GM12878 (cell line): ENCODE measurements around the gene CPLX4. TPM values are rescaled to one million over a fixed set of nuclear protein-coding genes. Genes with fewer than 3 reads are reported as not detected.

ENCODE experiments used
- ATAC-seq: fragments of 200-7000 bp; cut with Tn5 transposase; 3 replicates; pipeline ENCODE4 v1.9.1; 2020; ENCODE audit warnings: mild to moderate bottlenecking, moderate library complexity
- BruUV-seq: library from RNA; stranded (reverse); fragments of 400-500 nt; replicated peaks from 2 replicates; lab custom pipeline; 2021; lab: Mats Ljungman, UMichigan
- CTCF ChIA-PET: fragments of 300-600 bp; sonication (Branson Sonifier 250); formaldehyde crosslinking; extraction: SDS; loops from one replicate; lab custom pipeline; 2021; ENCODE audit warnings: inconsistent platforms; lab: Yijun Ruan, JAX
- POLR2A ChIA-PET: fragments of 350-600 bp; formaldehyde crosslinking; extraction: SDS; loops from one replicate; lab custom pipeline; 2021; ENCODE audit warnings: inconsistent platforms; lab: Charles Lee
- RAD21 ChIA-PET: fragments of 300-600 bp; sonication (Branson Sonifier 250); formaldehyde crosslinking; loops from one replicate; lab custom pipeline; 2023; ENCODE audit warnings: antibody characterized with exemption; ENCODE audit not compliant: unreplicated experiment; lab: Charles Lee
- SMC1A ChIA-PET: fragments of 300-600 bp; sonication (Branson Sonifier 250); formaldehyde crosslinking; loops from one replicate; lab custom pipeline; 2023; ENCODE audit not compliant: unreplicated experiment, uncharacterized antibody; lab: Charles Lee
- DNase-seq: peaks from one replicate; pipeline ENCODE4 v3.0.0-alpha.2; 2011; ENCODE audit warnings: low read depth, low spot score
- FAIRE-seq: peaks from 3 replicates; lab custom pipeline; 2011; peaks lifted over from hg19 to GRCh38; lab: Jason Lieb, UNC
- H2AFZ ChIP-seq: 2 replicates; pipeline ENCODE4 v1.6.0; 2011; ENCODE audit warnings: low read depth, low read length, control low read depth; ENCODE audit not compliant: control insufficient read depth
- H3K27ac ChIP-seq: 2 replicates; pipeline ENCODE4 v1.5.1; 2011; ENCODE audit warnings: control low read depth; ENCODE audit not compliant: control insufficient read depth, insufficient read depth
- H3K27me3 ChIP-seq, 2 experiments: replicated peaks in 1 of 2; 2 replicates each; pipeline versions ENCODE4 v1.6.0 to v1.6.1; 2011; ENCODE audit warnings: low read length in 1 of 2; ENCODE audit not compliant: control insufficient read depth in 2 of 2, insufficient read depth in 2 of 2
- H3K36me3 ChIP-seq, 2 experiments: 2 replicates each; pipeline ENCODE4 v1.5.1; 2011; ENCODE audit warnings: low read length in 1 of 2; ENCODE audit not compliant: control insufficient read depth in 2 of 2, insufficient read depth in 2 of 2
- H3K4me1 ChIP-seq: 2 replicates; pipeline ENCODE4 v1.6.1; 2011; ENCODE audit warnings: mild to moderate bottlenecking, low read length, moderate library complexity, mixed read lengths; ENCODE audit not compliant: control insufficient read depth, insufficient read depth
- H3K4me2 ChIP-seq: 2 replicates; pipeline ENCODE4 v1.6.0; 2011; ENCODE audit warnings: control low read depth; ENCODE audit not compliant: control insufficient read depth, insufficient read depth
- H3K4me3 ChIP-seq: fragments of 200-600 bp; sonication (generic); 2 replicates; pipeline ENCODE4 v1.5.1; 2016
- H3K79me2 ChIP-seq: 2 replicates; pipeline ENCODE4 v1.6.0; 2011; ENCODE audit warnings: low read length; ENCODE audit not compliant: control insufficient read depth, insufficient read depth
- H3K9ac ChIP-seq: 2 replicates; pipeline ENCODE4 v1.8.0; 2011; ENCODE audit warnings: low read length, control low read depth, mixed read lengths; ENCODE audit not compliant: control insufficient read depth, insufficient read depth
- H3K9me3 ChIP-seq: replicated peaks from 3 replicates; pipeline ENCODE4 v1.5.1; 2011; ENCODE audit warnings: mild to moderate bottlenecking, low read length; ENCODE audit not compliant: control insufficient read depth, insufficient read depth
- H4K20me1 ChIP-seq: 2 replicates; pipeline ENCODE4 v1.6.0; 2011; ENCODE audit not compliant: control insufficient read depth, insufficient read depth
- BACH1 ChIP-seq: fragments of 450-650 bp; IDR thresholded peaks from 2 replicates; pipeline ENCODE4 v1.6.1; 2017; ENCODE audit warnings: mild to moderate bottlenecking, borderline replicate concordance
- CEBPZ ChIP-seq: fragments of 150-350 bp; IDR thresholded peaks from 2 replicates; pipeline ENCODE4 v1.6.1; 2016; ENCODE audit warnings: low read depth, low read length
- NFXL1 ChIP-seq: fragments of 450-650 bp; IDR thresholded peaks from 2 replicates; pipeline ENCODE4 v1.6.1; 2017; ENCODE audit warnings: antibody characterized with exemption, mild to moderate bottlenecking, borderline replicate concordance
- RFX5 ChIP-seq: IDR thresholded peaks from 2 replicates; pipeline ENCODE4 v1.6.1; 2011; ENCODE audit warnings: low read depth, low read length, improper control_type of control experiment
- STAT3 ChIP-seq: IDR thresholded peaks from 2 replicates; pipeline ENCODE4 v1.6.1; 2011; ENCODE audit warnings: low read depth, low read length, improper control_type of control experiment
- ZZZ3 ChIP-seq: IDR thresholded peaks from 2 replicates; pipeline ENCODE4 v1.6.1; 2011; ENCODE audit warnings: low read depth; ENCODE audit not compliant: control insufficient read depth, insufficient read length
- WGBS: methylation state at CpG from one replicate; pipeline ENCODE4 v1.1.6; 2016; ENCODE audit warnings: low lambda C conversion rate; ENCODE audit not compliant: insufficient replicate concordance, insufficient coverage; ENCODE audit errors: missing lambda C conversion rate; 5-methylcytosine and 5-hydroxymethylcytosine counted together
- in situ Hi-C: fragments of 300-500 bp; cut with MboI; formaldehyde crosslinking; loops from 9 replicates; pipeline ENCODE4 v1.14.3; 2018; ENCODE audit warnings: mixed read lengths
- intact Hi-C: fragments of 100-400 bp; cut with micrococcal nuclease; formaldehyde crosslinking; loops from one replicate; pipeline ENCODE4 v1.14.2; 2022; ENCODE audit not compliant: unreplicated experiment
- polyA plus RNA-seq, 11 experiments: library from polyadenylated mRNA; depleted of rRNA in 4 of 11; unstranded in 6 of 11; stranded (reverse) in 5 of 11; fragments of >200 nt; fragmentation: Nextera tagmentation in 4 of 11; fragmentation: Illumina TruSeq in 1 of 11; extraction: Ambion mirVana in 4 of 11; extraction: Trizol in 1 of 11; gene quantifications; 1 replicate in 1 of 11; 2 replicates in 10 of 11; pipeline versions ENCODE4 v1.2.1 to v1.2.3, GENCODE V29; 2011 to 2016; ENCODE audit warnings: inconsistent platforms in 2 of 11, missing spikeins in 2 of 11, low read depth in 1 of 11
- total RNA-seq, 4 experiments: library from RNA; depleted of rRNA in 3 of 4; stranded (reverse); fragments of >200 nt in 3 of 4; fragmentation: Illumina TruSeq in 1 of 4; extraction: Trizol in 1 of 4; gene quantifications; 2 replicates each; pipeline versions ENCODE4 v1.2.1 to v1.2.3, GENCODE V29; 2013 to 2021

CPLX4 gene
- total and polyA plus RNA-seq, 10 of the 15 experiments (the other 5 are each of a cell fraction or from before 2014, with no cell fraction given): not detected

- no peak for TF ChIP-seq CEBPZ
- TF ChIP-seq BACH1: no peak
- TF ChIP-seq ZZZ3: no peak
These were observed 10.2 kb upstream of the CPLX4 start (continued) for GRCh38 chr18:59328683-59329082.

GRCh38 chr18:59325965-59326364, 7.5 kb upstream of the CPLX4 start:
- no peak overlapping the region for H2AFZ ChIP-seq
- no TSS peak for BruUV-seq
- no peaks in the 10 kb centered on the region for H3K27me3 ChIP-seq
- intact Hi-C loops (no loop called here), in situ Hi-C loops (no loop called here)
- H3K9me3 ChIP-seq: no peaks in the 10 kb centered on the region
- POLR2A ChIA-PET: interaction anchor here (0.6 kb wide), 1 partner anchor 19 kb away, joined by 3 read pairs; no protein-coding TSS in a partner anchor
- H3K4me3 ChIP-seq: no peak overlapping the region
- TF ChIP-seq RFX5 (no peak), STAT3 (no peak), NFXL1 (no peak)
- H3K4me1 ChIP-seq: no peaks in the 10 kb centered on the region
- no peak overlapping the region for H3K27ac ChIP-seq
- H3K4me2 ChIP-seq: no peak overlapping the region
- H3K79me2 ChIP-seq: no peaks in the 10 kb centered on the region
- WGBS: 38% methylated on average over 1 of the region's 1 CpG
- ATAC-seq (no peak), DNase-seq (no peak), FAIRE-seq (no peak)
- no peaks in the 10 kb centered on the region for H4K20me1 ChIP-seq
- SMC1A ChIA-PET: no interaction called here
- H3K9ac ChIP-seq: no peak overlapping the region
- CTCF ChIA-PET: interaction anchor here (0.7 to 1.4 kb wide), 3 partner anchors 11 to 76 kb away, joined by 3 to 4 read pairs (median 3); no protein-coding TSS in a partner anchor
- RAD21 ChIA-PET: interaction anchor here (1.4 kb wide), 1 partner anchor 76 kb away, joined by 6 read pairs; no protein-coding TSS in a partner anchor
- peaks cover 0 to 28% of the 10 kb centered on the region in 2 experiments; a peak in 3 of 4 replicates for H3K36me3 ChIP-seq
